HCT116 (cell line): ENCODE measurements around the gene EVX1. TPM values are rescaled to one million over a fixed set of nuclear protein-coding genes. Genes with fewer than 3 reads are reported as not detected.

Experiments
- ATAC-seq: fragments of 200-7000 bp; cut with Tn5 transposase; 2 replicates; pipeline ENCODE4 v1.9.1; 2020; ENCODE audit warnings: mild to moderate bottlenecking, moderate library complexity
- BruUV-seq: library from RNA; stranded (reverse); fragments of 400-500 nt; replicated peaks from 2 replicates; lab custom pipeline; 2021; lab: Mats Ljungman, UMichigan
- CTCF ChIA-PET: fragments of 300-600 bp; sonication (Branson Sonifier 250); formaldehyde crosslinking; loops from one replicate; lab custom pipeline; 2021; ENCODE audit warnings: antibody characterized with exemption; lab: Charles Lee
- POLR2A ChIA-PET: fragments of 300-600, 350-600 bp; sonication (Branson Sonifier 250); formaldehyde crosslinking; loops from one replicate; lab custom pipeline; 2021; ENCODE audit warnings: antibody characterized with exemption; lab: Charles Lee
- RAD21 ChIA-PET, 2 experiments: fragments of 300-600 bp; sonication (Branson Sonifier 250); formaldehyde crosslinking; loops; one replicate each; lab custom pipeline; 2023; ENCODE audit warnings: low total read pairs in 2 of 2; ENCODE audit not compliant: uncharacterized antibody in 2 of 2, unreplicated experiment in 2 of 2, low non-redundant PET in 1 of 2; lab: Charles Lee
- DNase-seq: peaks from one replicate; pipeline ENCODE4 v3.0.0-alpha.2; 2010; ENCODE audit warnings: low read depth, low spot score
- H2AFZ ChIP-seq: fragments of 200-600 bp; shearing (Covaris generic), sonication (generic); 2 replicates; pipeline ENCODE4 v1.6.1; 2017; ENCODE audit warnings: low read depth, mixed run types, mixed read lengths, antibody characterized with exemption, low read length; ENCODE audit not compliant: poor library complexity, severe bottlenecking
- H3K27ac ChIP-seq: 2 replicates; pipeline ENCODE4 v1.5.1; 2012; ENCODE audit warnings: low read depth, low read length
- H3K27me3 ChIP-seq: fragments of 200-600 bp; sonication (generic); 2 replicates; pipeline ENCODE4 v1.6.1; 2016; ENCODE audit warnings: mixed run types, low read length, mixed read lengths; ENCODE audit not compliant: insufficient read depth
- H3K36me3 ChIP-seq, 2 experiments: fragments of 200-500 bp in 1 of 2; fragments of 200-600 bp in 1 of 2; sonication (Bioruptor generic) in 1 of 2; sonication (generic) in 1 of 2; 2 replicates each; pipeline versions ENCODE4 v1.5.1 to v1.6.1; 2014 to 2016; ENCODE audit warnings: low read length in 2 of 2, inconsistent platforms in 1 of 2, mixed read lengths in 1 of 2, mixed run types in 1 of 2; ENCODE audit not compliant: insufficient read depth in 2 of 2, control insufficient read depth in 1 of 2
- H3K4me1 ChIP-seq, 2 experiments: fragments of 200-600 bp in 1 of 2; sonication (generic) in 1 of 2; 2 replicates each; pipeline versions ENCODE4 v1.5.1 to v1.6.1; 2012 to 2017; ENCODE audit warnings: low read length in 2 of 2, inconsistent platforms in 1 of 2, mild to moderate bottlenecking in 1 of 2, mixed read lengths in 1 of 2, mixed run types in 1 of 2, moderate library complexity in 1 of 2; ENCODE audit not compliant: insufficient read depth in 2 of 2, control insufficient read depth in 1 of 2
- H3K4me2 ChIP-seq: fragments of 200-600 bp; sonication (generic); 2 replicates; pipeline ENCODE4 v1.6.1; 2017; ENCODE audit warnings: mixed run types, low read length, mixed read lengths
- H3K4me3 ChIP-seq, 2 experiments: fragments of 200-600 bp in 1 of 2; sonication (generic) in 1 of 2; replicated peaks in 1 of 2; 2 replicates each; pipeline ENCODE4 v1.5.1; 2011 to 2016; ENCODE audit warnings: low read length in 2 of 2, control low read depth in 1 of 2, low read depth in 1 of 2, mild to moderate bottlenecking in 1 of 2, mixed read lengths in 1 of 2, mixed run types in 1 of 2
- H3K79me2 ChIP-seq: fragments of 200-600 bp; sonication (generic); 2 replicates; pipeline ENCODE4 v1.6.1; 2017; ENCODE audit warnings: mild to moderate bottlenecking, mixed run types, low read length, moderate library complexity, mixed read lengths; ENCODE audit not compliant: insufficient read depth
- H3K9ac ChIP-seq: fragments of 200-600 bp; sonication (generic); 2 replicates; pipeline ENCODE4 v1.6.1; 2016; ENCODE audit warnings: low read length, mixed read lengths
- H3K9me2 ChIP-seq: fragments of 200-600 bp; sonication (generic), shearing (Covaris generic); 2 replicates; pipeline ENCODE4 v1.6.1; 2017; ENCODE audit warnings: mixed run types, mild to moderate bottlenecking, moderate library complexity; ENCODE audit not compliant: insufficient read depth
- H3K9me3 ChIP-seq, 2 experiments: fragments of 200-500 bp in 1 of 2; fragments of 200-600 bp in 1 of 2; sonication (Bioruptor generic) in 1 of 2; sonication (generic) in 1 of 2; 2 replicates each; pipeline ENCODE4 v1.6.1; 2014 to 2017; ENCODE audit warnings: low read length in 2 of 2, mixed read lengths in 2 of 2, inconsistent platforms in 1 of 2, low read depth in 1 of 2, mild to moderate bottlenecking in 1 of 2, mixed run types in 1 of 2, moderate library complexity in 1 of 2; ENCODE audit not compliant: control insufficient read depth in 1 of 2, insufficient read depth in 1 of 2
- H4K20me1 ChIP-seq: fragments of 200-600 bp; sonication (generic), shearing (Covaris generic); 2 replicates; pipeline ENCODE4 v1.6.1; 2017; ENCODE audit warnings: mixed run types, mild to moderate bottlenecking, moderate library complexity; ENCODE audit not compliant: insufficient read depth
- CEBPB ChIP-seq: IDR thresholded peaks from 2 replicates; pipeline ENCODE4 v1.6.1; 2012; ENCODE audit warnings: low read depth
- FOSL1 ChIP-seq: IDR thresholded peaks from 2 replicates; pipeline ENCODE4 v1.6.1; 2012; ENCODE audit warnings: low read depth
- POLR2A ChIP-seq: IDR thresholded peaks from 2 replicates; pipeline ENCODE4 v1.7.0; 2011; ENCODE audit warnings: borderline replicate concordance; ENCODE audit not compliant: insufficient read depth, insufficient read length; ENCODE audit errors: extremely low read depth
- RAD21 ChIP-seq: IDR thresholded peaks from 2 replicates; pipeline ENCODE4 v1.6.1; 2012; ENCODE audit warnings: low read depth, mild to moderate bottlenecking
- SRF ChIP-seq: IDR thresholded peaks from 2 replicates; pipeline ENCODE4 v1.6.1; 2012; ENCODE audit warnings: low read depth
- TCF7L2 ChIP-seq: IDR thresholded peaks from 2 replicates; pipeline ENCODE4 v1.7.0; 2011; ENCODE audit warnings: borderline replicate concordance, inconsistent platforms; ENCODE audit not compliant: insufficient read depth, insufficient read length; ENCODE audit errors: extremely low read depth
- ZFX ChIP-seq: fragments of 450-650 bp; IDR thresholded peaks from 2 replicates; pipeline ENCODE4 v1.6.1; 2017
- intact Hi-C: fragments of 100-400 bp; cut with micrococcal nuclease; formaldehyde crosslinking; loops from 2 replicates; pipeline ENCODE4 v1.10.0; 2022
- total RNA-seq: library from RNA; stranded (reverse); gene quantifications from one replicate; pipeline ENCODE4 v1.2.1, GENCODE V29; 2021; ENCODE audit not compliant: unreplicated experiment
- TF ChIP-seq, protein P1 (sequence below): IDR thresholded peaks from 2 replicates; pipeline ENCODE4 v1.6.1; 2012
- TF ChIP-seq, protein P2 (sequence below): IDR thresholded peaks from 2 replicates; pipeline ENCODE4 v1.6.1; 2012
- TF ChIP-seq, protein P3 (sequence below): IDR thresholded peaks from 2 replicates; pipeline ENCODE4 v1.6.1; 2011; ENCODE audit warnings: mild to moderate bottlenecking, low read length, moderate library complexity; ENCODE audit not compliant: insufficient replicate concordance; ENCODE audit errors: extremely low read depth
- TF ChIP-seq, protein P4 (sequence below): IDR thresholded peaks from 2 replicates; pipeline ENCODE4 v1.6.1; 2012; ENCODE audit warnings: low read depth

EVX1 gene
- total RNA-seq, 1 experiment from 2014 or later, result 0.25 TPM

DNA sequence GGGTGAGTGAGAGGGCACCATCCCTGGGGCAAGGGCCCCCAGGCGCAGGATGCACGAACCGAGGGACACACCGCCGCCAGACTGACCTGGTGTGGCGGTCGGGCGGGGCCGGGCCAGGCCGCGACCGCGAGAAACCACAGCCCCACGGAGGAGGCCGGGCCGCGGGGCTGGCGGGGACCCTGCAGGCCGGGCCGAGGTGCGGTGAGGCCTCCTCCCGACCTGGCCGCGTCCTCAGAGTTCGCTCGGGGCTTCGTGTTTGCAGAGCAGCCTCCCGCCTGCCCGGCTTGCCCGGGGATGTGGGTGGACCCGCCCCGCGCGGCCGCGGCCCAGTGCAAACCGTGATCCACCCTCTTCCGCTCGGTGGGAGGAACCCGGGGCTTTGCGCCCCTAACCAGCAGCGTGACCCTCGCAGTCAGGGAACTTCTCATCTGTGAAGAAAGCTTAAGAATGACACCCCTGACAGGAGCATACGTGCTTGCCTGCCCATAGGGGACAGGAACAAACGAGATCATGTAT is 22.1 kb upstream of the EVX1 start (continued):
- TF ChIP-seq, protein P1, sequence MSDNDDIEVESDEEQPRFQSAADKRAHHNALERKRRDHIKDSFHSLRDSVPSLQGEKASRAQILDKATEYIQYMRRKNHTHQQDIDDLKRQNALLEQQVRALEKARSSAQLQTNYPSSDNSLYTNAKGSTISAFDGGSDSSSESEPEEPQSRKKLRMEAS, result no peak
- no peak for TF ChIP-seq FOSL1

DNA sequence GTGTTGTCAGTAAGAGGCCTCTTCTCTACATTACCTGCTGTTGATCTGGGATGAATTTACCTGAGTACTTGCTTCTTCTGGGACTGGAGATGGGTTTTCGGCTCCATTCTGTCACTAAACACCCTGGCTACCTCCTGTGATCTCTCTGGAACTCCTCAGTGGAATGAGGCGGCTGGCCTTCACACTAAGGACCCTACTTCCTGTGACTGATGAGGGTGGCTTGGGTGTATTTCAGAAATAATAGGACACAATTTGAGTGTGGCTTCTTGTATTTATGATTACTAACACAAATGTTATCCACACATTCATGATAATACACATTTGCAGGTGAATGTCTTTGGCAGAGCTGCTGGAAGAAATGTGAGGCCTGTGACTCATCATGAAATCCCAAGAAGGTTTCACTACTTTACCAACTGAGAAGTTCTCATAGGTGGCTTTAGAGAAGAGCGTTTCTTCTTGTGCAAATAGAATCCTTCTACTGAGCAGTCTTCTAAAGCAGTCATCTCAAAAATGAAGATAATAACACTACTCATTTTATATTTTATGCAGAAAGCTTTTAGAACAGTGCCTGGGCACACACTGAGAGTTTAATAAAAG is 21.3 kb upstream of the EVX1 start:
- H3K4me2 ChIP-seq, result no peak overlapping the region
- H2AFZ ChIP-seq, result no peak overlapping the region
- BruUV-seq, result no TSS peak
- no peak overlapping the region for H3K9ac ChIP-seq
- H3K36me3 ChIP-seq, result no peaks in the 10 kb centered on the region
- no peak for ATAC-seq
- ChIA-PET POLR2A (interaction anchor here (0.9 kb wide), 1 partner anchor 11 kb away, joined by 3 read pairs; no protein-coding TSS in a partner anchor), RAD21 (no interaction called here), CTCF (interaction anchor here (1.2 kb wide), 1 partner anchor 385 kb away, joined by 3 read pairs; no protein-coding TSS in a partner anchor)
- H4K20me1 ChIP-seq, result no peaks in the 10 kb centered on the region
- H3K9me3 ChIP-seq, result no peaks in the 10 kb centered on the region
- no peaks in the 10 kb centered on the region for H3K27me3 ChIP-seq
- DNase-seq, result no peak
- no peak overlapping the region for H3K27ac ChIP-seq
- no peak overlapping the region for H3K4me3 ChIP-seq
- H3K79me2 ChIP-seq, result no peaks in the 10 kb centered on the region
- intact Hi-C loops, result no loop called here
- H3K4me1 ChIP-seq, result no peaks in the 10 kb centered on the region
- no peaks in the 10 kb centered on the region for H3K9me2 ChIP-seq
- no peak for TF ChIP-seq ZFX
- no peak for TF ChIP-seq SRF
- TF ChIP-seq POLR2A, result no peak
- no peak for TF ChIP-seq FOSL1
- TF ChIP-seq, protein P2, sequence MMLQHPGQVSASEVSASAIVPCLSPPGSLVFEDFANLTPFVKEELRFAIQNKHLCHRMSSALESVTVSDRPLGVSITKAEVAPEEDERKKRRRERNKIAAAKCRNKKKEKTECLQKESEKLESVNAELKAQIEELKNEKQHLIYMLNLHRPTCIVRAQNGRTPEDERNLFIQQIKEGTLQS, result no peak
- TF ChIP-seq TCF7L2, result no peak
- TF ChIP-seq, protein P3, sequence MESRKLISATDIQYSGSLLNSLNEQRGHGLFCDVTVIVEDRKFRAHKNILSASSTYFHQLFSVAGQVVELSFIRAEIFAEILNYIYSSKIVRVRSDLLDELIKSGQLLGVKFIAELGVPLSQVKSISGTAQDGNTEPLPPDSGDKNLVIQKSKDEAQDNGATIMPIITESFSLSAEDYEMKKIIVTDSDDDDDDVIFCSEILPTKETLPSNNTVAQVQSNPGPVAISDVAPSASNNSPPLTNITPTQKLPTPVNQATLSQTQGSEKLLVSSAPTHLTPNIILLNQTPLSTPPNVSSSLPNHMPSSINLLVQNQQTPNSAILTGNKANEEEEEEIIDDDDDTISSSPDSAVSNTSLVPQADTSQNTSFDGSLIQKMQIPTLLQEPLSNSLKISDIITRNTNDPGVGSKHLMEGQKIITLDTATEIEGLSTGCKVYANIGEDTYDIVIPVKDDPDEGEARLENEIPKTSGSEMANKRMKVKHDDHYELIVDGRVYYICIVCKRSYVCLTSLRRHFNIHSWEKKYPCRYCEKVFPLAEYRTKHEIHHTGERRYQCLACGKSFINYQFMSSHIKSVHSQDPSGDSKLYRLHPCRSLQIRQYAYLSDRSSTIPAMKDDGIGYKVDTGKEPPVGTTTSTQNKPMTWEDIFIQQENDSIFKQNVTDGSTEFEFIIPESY, result no peak
- TF ChIP-seq, protein P1, result no peak
- TF ChIP-seq RAD21, result no peak
- no peak for TF ChIP-seq CEBPB
- TF ChIP-seq, protein P4, sequence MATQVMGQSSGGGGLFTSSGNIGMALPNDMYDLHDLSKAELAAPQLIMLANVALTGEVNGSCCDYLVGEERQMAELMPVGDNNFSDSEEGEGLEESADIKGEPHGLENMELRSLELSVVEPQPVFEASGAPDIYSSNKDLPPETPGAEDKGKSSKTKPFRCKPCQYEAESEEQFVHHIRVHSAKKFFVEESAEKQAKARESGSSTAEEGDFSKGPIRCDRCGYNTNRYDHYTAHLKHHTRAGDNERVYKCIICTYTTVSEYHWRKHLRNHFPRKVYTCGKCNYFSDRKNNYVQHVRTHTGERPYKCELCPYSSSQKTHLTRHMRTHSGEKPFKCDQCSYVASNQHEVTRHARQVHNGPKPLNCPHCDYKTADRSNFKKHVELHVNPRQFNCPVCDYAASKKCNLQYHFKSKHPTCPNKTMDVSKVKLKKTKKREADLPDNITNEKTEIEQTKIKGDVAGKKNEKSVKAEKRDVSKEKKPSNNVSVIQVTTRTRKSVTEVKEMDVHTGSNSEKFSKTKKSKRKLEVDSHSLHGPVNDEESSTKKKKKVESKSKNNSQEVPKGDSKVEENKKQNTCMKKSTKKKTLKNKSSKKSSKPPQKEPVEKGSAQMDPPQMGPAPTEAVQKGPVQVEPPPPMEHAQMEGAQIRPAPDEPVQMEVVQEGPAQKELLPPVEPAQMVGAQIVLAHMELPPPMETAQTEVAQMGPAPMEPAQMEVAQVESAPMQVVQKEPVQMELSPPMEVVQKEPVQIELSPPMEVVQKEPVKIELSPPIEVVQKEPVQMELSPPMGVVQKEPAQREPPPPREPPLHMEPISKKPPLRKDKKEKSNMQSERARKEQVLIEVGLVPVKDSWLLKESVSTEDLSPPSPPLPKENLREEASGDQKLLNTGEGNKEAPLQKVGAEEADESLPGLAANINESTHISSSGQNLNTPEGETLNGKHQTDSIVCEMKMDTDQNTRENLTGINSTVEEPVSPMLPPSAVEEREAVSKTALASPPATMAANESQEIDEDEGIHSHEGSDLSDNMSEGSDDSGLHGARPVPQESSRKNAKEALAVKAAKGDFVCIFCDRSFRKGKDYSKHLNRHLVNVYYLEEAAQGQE, result no peak
